Measurements from ENCODE around the gene SPOPL.

Gene SPOPL

GRCh38 chr2:138564586-138565229 is 63.1 kb downstream of the SPOPL start:
- TF ChIP-seq, protein P1, sequence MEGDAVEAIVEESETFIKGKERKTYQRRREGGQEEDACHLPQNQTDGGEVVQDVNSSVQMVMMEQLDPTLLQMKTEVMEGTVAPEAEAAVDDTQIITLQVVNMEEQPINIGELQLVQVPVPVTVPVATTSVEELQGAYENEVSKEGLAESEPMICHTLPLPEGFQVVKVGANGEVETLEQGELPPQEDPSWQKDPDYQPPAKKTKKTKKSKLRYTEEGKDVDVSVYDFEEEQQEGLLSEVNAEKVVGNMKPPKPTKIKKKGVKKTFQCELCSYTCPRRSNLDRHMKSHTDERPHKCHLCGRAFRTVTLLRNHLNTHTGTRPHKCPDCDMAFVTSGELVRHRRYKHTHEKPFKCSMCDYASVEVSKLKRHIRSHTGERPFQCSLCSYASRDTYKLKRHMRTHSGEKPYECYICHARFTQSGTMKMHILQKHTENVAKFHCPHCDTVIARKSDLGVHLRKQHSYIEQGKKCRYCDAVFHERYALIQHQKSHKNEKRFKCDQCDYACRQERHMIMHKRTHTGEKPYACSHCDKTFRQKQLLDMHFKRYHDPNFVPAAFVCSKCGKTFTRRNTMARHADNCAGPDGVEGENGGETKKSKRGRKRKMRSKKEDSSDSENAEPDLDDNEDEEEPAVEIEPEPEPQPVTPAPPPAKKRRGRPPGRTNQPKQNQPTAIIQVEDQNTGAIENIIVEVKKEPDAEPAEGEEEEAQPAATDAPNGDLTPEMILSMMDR (IDR thresholded peaks at IDR 0.05; ENCODE audit: insufficient read depth, low read depth, low read length, missing control alignments): no peak
- no peak overlapping the region for H3K4me3 ChIP-seq (ENCODE audit: low read depth, low read length)
- DNase-seq (ENCODE audit: low read depth): no peak

- no peak overlapping the region for H3K4me3 ChIP-seq (ENCODE audit: low read depth, low read length)
- no peak for DNase-seq (ENCODE audit: low read depth)
- TF ChIP-seq, protein P1 (IDR thresholded peaks at IDR 0.05; ENCODE audit: insufficient read depth, low read depth, low read length, missing control alignments): no peak
These were observed 63.6 kb downstream of the SPOPL start for GRCh38 chr2:138565230-138565598.

- no peak for DNase-seq (ENCODE audit: low read depth)
- TF ChIP-seq, protein P1 (IDR thresholded peaks at IDR 0.05; ENCODE audit: insufficient read depth, low read depth, low read length, missing control alignments): no peak
These were observed 70.7 kb downstream of the SPOPL start for GRCh38 chr2:138572318-138572717.

GRCh38 chr2:138577066-138577465 is 75.5 kb downstream of the SPOPL start:
- DNase-seq (ENCODE audit: low read depth): no peak
- TF ChIP-seq, protein P1 (IDR thresholded peaks at IDR 0.05; ENCODE audit: insufficient read depth, low read depth, low read length, missing control alignments): no peak

More at GRCh38 chr2:138572318-138572717, 70.7 kb downstream of the SPOPL start:
- no peak overlapping the region for H3K4me3 ChIP-seq (ENCODE audit: low read depth, low read length)

GRCh38 chr2:138579556-138579955 is 78.0 kb downstream of the SPOPL start:
- no peak for DNase-seq (ENCODE audit: low read depth)
- H3K4me3 ChIP-seq (ENCODE audit: low read depth, low read length): no peak overlapping the region
- TF ChIP-seq, protein P1 (IDR thresholded peaks at IDR 0.05; ENCODE audit: insufficient read depth, low read depth, low read length, missing control alignments): no peak

More at GRCh38 chr2:138577066-138577465, 75.5 kb downstream of the SPOPL start:
- H3K4me3 ChIP-seq (ENCODE audit: low read depth, low read length): no peak overlapping the region

- H3K4me3 ChIP-seq (ENCODE audit: low read depth, low read length): no peak overlapping the region
- TF ChIP-seq, protein P1 (IDR thresholded peaks at IDR 0.05; ENCODE audit: insufficient read depth, low read depth, low read length, missing control alignments): no peak
- DNase-seq (ENCODE audit: low read depth): no peak
These were observed 80.3 kb downstream of the SPOPL start for GRCh38 chr2:138581909-138582308.

GRCh38 chr2:138589663-138590062 is 88.1 kb downstream of the SPOPL start:
- no peak overlapping the region for H3K4me3 ChIP-seq (ENCODE audit: low read depth, low read length)
- TF ChIP-seq, protein P1 (IDR thresholded peaks at IDR 0.05; ENCODE audit: insufficient read depth, low read depth, low read length, missing control alignments): no peak
- no peak for DNase-seq (ENCODE audit: low read depth)
